HCT116 (cell line): ENCODE data around the gene MAN2A2. TPM values are rescaled to one million over a fixed set of nuclear protein-coding genes. Genes with fewer than 3 reads are reported as not detected.

ENCODE experiments used
- ATAC-seq: fragments of 200-7000 bp; cut with Tn5 transposase; 2 replicates; pipeline ENCODE4 v1.9.1; 2020; ENCODE audit warnings: mild to moderate bottlenecking, moderate library complexity
- BruUV-seq: library from RNA; stranded (reverse); fragments of 400-500 nt; replicated peaks from 2 replicates; lab custom pipeline; 2021; lab: Mats Ljungman, UMichigan
- CTCF ChIA-PET: fragments of 300-600 bp; sonication (Branson Sonifier 250); formaldehyde crosslinking; loops from one replicate; lab custom pipeline; 2021; ENCODE audit warnings: antibody characterized with exemption; lab: Charles Lee
- POLR2A ChIA-PET: fragments of 300-600, 350-600 bp; sonication (Branson Sonifier 250); formaldehyde crosslinking; loops from one replicate; lab custom pipeline; 2021; ENCODE audit warnings: antibody characterized with exemption; lab: Charles Lee
- RAD21 ChIA-PET, 2 experiments: fragments of 300-600 bp; sonication (Branson Sonifier 250); formaldehyde crosslinking; loops; one replicate each; lab custom pipeline; 2023; ENCODE audit warnings: low total read pairs in 2 of 2; ENCODE audit not compliant: uncharacterized antibody in 2 of 2, unreplicated experiment in 2 of 2, low non-redundant PET in 1 of 2; lab: Charles Lee
- DNase-seq: peaks from one replicate; pipeline ENCODE4 v3.0.0-alpha.2; 2010; ENCODE audit warnings: low read depth, low spot score
- H2AFZ ChIP-seq: fragments of 200-600 bp; shearing (Covaris generic), sonication (generic); 2 replicates; pipeline ENCODE4 v1.6.1; 2017; ENCODE audit warnings: low read depth, mixed run types, mixed read lengths, antibody characterized with exemption, low read length; ENCODE audit not compliant: poor library complexity, severe bottlenecking
- H3K27ac ChIP-seq: 2 replicates; pipeline ENCODE4 v1.5.1; 2012; ENCODE audit warnings: low read depth, low read length
- H3K27me3 ChIP-seq: fragments of 200-600 bp; sonication (generic); 2 replicates; pipeline ENCODE4 v1.6.1; 2016; ENCODE audit warnings: mixed run types, low read length, mixed read lengths; ENCODE audit not compliant: insufficient read depth
- H3K36me3 ChIP-seq, 2 experiments: fragments of 200-500 bp in 1 of 2; fragments of 200-600 bp in 1 of 2; sonication (Bioruptor generic) in 1 of 2; sonication (generic) in 1 of 2; 2 replicates each; pipeline versions ENCODE4 v1.5.1 to v1.6.1; 2014 to 2016; ENCODE audit warnings: low read length in 2 of 2, inconsistent platforms in 1 of 2, mixed read lengths in 1 of 2, mixed run types in 1 of 2; ENCODE audit not compliant: insufficient read depth in 2 of 2, control insufficient read depth in 1 of 2
- H3K4me1 ChIP-seq, 2 experiments: fragments of 200-600 bp in 1 of 2; sonication (generic) in 1 of 2; 2 replicates each; pipeline versions ENCODE4 v1.5.1 to v1.6.1; 2012 to 2017; ENCODE audit warnings: low read length in 2 of 2, inconsistent platforms in 1 of 2, mild to moderate bottlenecking in 1 of 2, mixed read lengths in 1 of 2, mixed run types in 1 of 2, moderate library complexity in 1 of 2; ENCODE audit not compliant: insufficient read depth in 2 of 2, control insufficient read depth in 1 of 2
- H3K4me2 ChIP-seq: fragments of 200-600 bp; sonication (generic); 2 replicates; pipeline ENCODE4 v1.6.1; 2017; ENCODE audit warnings: mixed run types, low read length, mixed read lengths
- H3K4me3 ChIP-seq, 2 experiments: fragments of 200-600 bp in 1 of 2; sonication (generic) in 1 of 2; replicated peaks in 1 of 2; 2 replicates each; pipeline ENCODE4 v1.5.1; 2011 to 2016; ENCODE audit warnings: low read length in 2 of 2, control low read depth in 1 of 2, low read depth in 1 of 2, mild to moderate bottlenecking in 1 of 2, mixed read lengths in 1 of 2, mixed run types in 1 of 2
- H3K79me2 ChIP-seq: fragments of 200-600 bp; sonication (generic); 2 replicates; pipeline ENCODE4 v1.6.1; 2017; ENCODE audit warnings: mild to moderate bottlenecking, mixed run types, low read length, moderate library complexity, mixed read lengths; ENCODE audit not compliant: insufficient read depth
- H3K9ac ChIP-seq: fragments of 200-600 bp; sonication (generic); 2 replicates; pipeline ENCODE4 v1.6.1; 2016; ENCODE audit warnings: low read length, mixed read lengths
- H3K9me2 ChIP-seq: fragments of 200-600 bp; sonication (generic), shearing (Covaris generic); 2 replicates; pipeline ENCODE4 v1.6.1; 2017; ENCODE audit warnings: mixed run types, mild to moderate bottlenecking, moderate library complexity; ENCODE audit not compliant: insufficient read depth
- H3K9me3 ChIP-seq, 2 experiments: fragments of 200-500 bp in 1 of 2; fragments of 200-600 bp in 1 of 2; sonication (Bioruptor generic) in 1 of 2; sonication (generic) in 1 of 2; 2 replicates each; pipeline ENCODE4 v1.6.1; 2014 to 2017; ENCODE audit warnings: low read length in 2 of 2, mixed read lengths in 2 of 2, inconsistent platforms in 1 of 2, low read depth in 1 of 2, mild to moderate bottlenecking in 1 of 2, mixed run types in 1 of 2, moderate library complexity in 1 of 2; ENCODE audit not compliant: control insufficient read depth in 1 of 2, insufficient read depth in 1 of 2
- H4K20me1 ChIP-seq: fragments of 200-600 bp; sonication (generic), shearing (Covaris generic); 2 replicates; pipeline ENCODE4 v1.6.1; 2017; ENCODE audit warnings: mixed run types, mild to moderate bottlenecking, moderate library complexity; ENCODE audit not compliant: insufficient read depth
- ATF3 ChIP-seq: IDR thresholded peaks from 2 replicates; pipeline ENCODE4 v1.6.1; 2012
- CBX3 ChIP-seq: IDR thresholded peaks from 2 replicates; pipeline ENCODE4 v1.6.1; 2012; ENCODE audit warnings: low read depth
- EGR1 ChIP-seq: IDR thresholded peaks from 2 replicates; pipeline ENCODE4 v1.6.1; 2012; ENCODE audit warnings: low read depth
- ELF1 ChIP-seq: IDR thresholded peaks from 2 replicates; pipeline ENCODE4 v1.6.1; 2012; ENCODE audit warnings: low read depth, borderline replicate concordance
- EZH2 ChIP-seq: fragments of 200-600 bp; sonication (generic); IDR thresholded peaks from 2 replicates; pipeline ENCODE4 v1.6.1; 2017; ENCODE audit warnings: antibody characterized with exemption, mixed run types
- EZH2phosphoT487 ChIP-seq: fragments of 200-600 bp; IDR thresholded peaks from 2 replicates; pipeline ENCODE4 v1.6.1; 2018; ENCODE audit warnings: antibody characterized with exemption, borderline replicate concordance
- FOSL1 ChIP-seq: IDR thresholded peaks from 2 replicates; pipeline ENCODE4 v1.6.1; 2012; ENCODE audit warnings: low read depth
- JUND ChIP-seq: IDR thresholded peaks from 2 replicates; pipeline ENCODE4 v1.6.1; 2012
- MAX ChIP-seq: IDR thresholded peaks from 2 replicates; pipeline ENCODE4 v1.6.1; 2012
- POLR2AphosphoS5 ChIP-seq: IDR thresholded peaks from 2 replicates; pipeline ENCODE4 v1.6.1; 2011; ENCODE audit warnings: mild to moderate bottlenecking, low read depth, low read length, moderate library complexity
- REST ChIP-seq: IDR thresholded peaks from 2 replicates; pipeline ENCODE4 v1.6.1; 2012; ENCODE audit warnings: low read depth
- SIN3A ChIP-seq: IDR thresholded peaks from 2 replicates; pipeline ENCODE4 v1.6.1; 2012; ENCODE audit warnings: low read depth
- SP1 ChIP-seq: IDR thresholded peaks from 2 replicates; pipeline ENCODE4 v1.6.1; 2012; ENCODE audit warnings: low read depth
- SRF ChIP-seq: IDR thresholded peaks from 2 replicates; pipeline ENCODE4 v1.6.1; 2012; ENCODE audit warnings: low read depth
- YY1 ChIP-seq: IDR thresholded peaks from 2 replicates; pipeline ENCODE4 v1.6.1; 2011; ENCODE audit warnings: low read length, low read depth, moderate library complexity, mild to moderate bottlenecking; ENCODE audit not compliant: insufficient replicate concordance; ENCODE audit errors: extremely low read depth
- ZBTB33 ChIP-seq: IDR thresholded peaks from 2 replicates; pipeline ENCODE4 v1.6.1; 2011; ENCODE audit warnings: mild to moderate bottlenecking, low read length, moderate library complexity; ENCODE audit not compliant: insufficient replicate concordance; ENCODE audit errors: extremely low read depth
- ZNF274 ChIP-seq: fragments of 200-500 bp; sonication (Bioruptor generic); IDR thresholded peaks from 2 replicates; pipeline ENCODE4 v1.6.1; 2014; ENCODE audit warnings: mild to moderate bottlenecking, low read depth, low read length, inconsistent platforms
- intact Hi-C: fragments of 100-400 bp; cut with micrococcal nuclease; formaldehyde crosslinking; loops from 2 replicates; pipeline ENCODE4 v1.10.0; 2022
- total RNA-seq: library from RNA; stranded (reverse); gene quantifications from one replicate; pipeline ENCODE4 v1.2.1, GENCODE V29; 2021; ENCODE audit not compliant: unreplicated experiment

The MAN2A2 gene
- total RNA-seq, 1 experiment from 2014 or later: 44.9 TPM

- ChIA-PET RAD21 (no interaction called here), CTCF (no interaction called here), POLR2A (no interaction called here)
- BruUV-seq: no TSS peak
- DNase-seq: no peak
- Histone ChIP-seq H3K4me3 (no peak overlapping the region), H3K9ac (no peak overlapping the region), H3K79me2 (no peaks in the 10 kb centered on the region), H3K36me3 (peaks cover 35 to 41% of the 10 kb centered on the region in 2 experiments; a peak in 3 of 4 replicates), H4K20me1 (no peaks in the 10 kb centered on the region), H3K9me3 (no peaks in the 10 kb centered on the region), H3K9me2 (no peaks in the 10 kb centered on the region), H2AFZ (no peak overlapping the region), H3K27ac (no peak overlapping the region)
- no peak for ATAC-seq
- intact Hi-C loops: no loop called here
- TF ChIP-seq SP1 (no peak), ZNF274 (no peak), SRF (no peak), ATF3 (no peak), FOSL1 (no peak), POLR2AphosphoS5 (no peak), CBX3 (no peak), YY1 (no peak), JUND (no peak), EZH2 (no peak), SIN3A (no peak), EGR1 (no peak), EZH2phosphoT487 (no peak), ZBTB33 (no peak), MAX (no peak), REST (no peak), ELF1 (no peak)
- TF ChIP-seq, all 23 proteins: peak for 0
- Histone ChIP-seq H3K27me3 (no peaks in the 10 kb centered on the region), H3K4me1 (peaks cover 0 to 8% of the 10 kb centered on the region in 2 experiments; a peak in 2 of 4 replicates), H3K4me2 (no peak overlapping the region)
Observed at GRCh38 chr15:90946538-90946937, 43.4 kb downstream of the MAN2A2 start.
